Measurements from ENCODE around the gene CISD1. TPM values are rescaled to one million over a fixed set of nuclear protein-coding genes. Genes with fewer than 3 reads are reported as not detected.
A peak's percentile ranks its signal among the peaks of the same experiment; 100 is the strongest.

Gene CISD1
- total RNA-seq, 1 experiment from 2014 or later, result 75.3 TPM

- peaks cover 10% of the 10 kb centered on the region for H3K4me1 ChIP-seq (replicated peaks; ENCODE audit: insufficient read depth)
- H3K9me2 ChIP-seq (ENCODE audit: insufficient read depth), result no peaks in the 10 kb centered on the region
- intact Hi-C loops (cut with micrococcal nuclease; ENCODE audit: unreplicated experiment), result no loop called here
- ChIA-PET POLR2A (ENCODE audit: unreplicated experiment) (no interaction called here), CTCF (no interaction called here)
- TF ChIP-seq CTCF (conservative IDR thresholded peaks at IDR 0.05), result no peak
- no peak for TF ChIP-seq EZH2 (IDR thresholded peaks at IDR 0.05; ENCODE audit: low read depth)
- H3K4me3 ChIP-seq, result no peak overlapping the region
- DNase-seq, result no peak
- no peaks in the 10 kb centered on the region for H4K20me1 ChIP-seq (ENCODE audit: insufficient read depth)
- no peaks in the 10 kb centered on the region for H3F3A ChIP-seq (ENCODE audit: insufficient read depth, low read depth)
- no peak overlapping the region for H3K4me2 ChIP-seq
- peaks cover 12% of the 10 kb centered on the region; the same call in 1 of the 2 replicates for H3K9me3 ChIP-seq (ENCODE audit: insufficient read depth, low read depth)
- BruUV-seq (replicated peaks), result no TSS peak
- H3K79me2 ChIP-seq (ENCODE audit: low read depth), result peaks cover 38% of the 10 kb centered on the region
- no peak overlapping the region for H3K27ac ChIP-seq
- H3K27me3 ChIP-seq (ENCODE audit: insufficient read depth, low read depth), result no peaks in the 10 kb centered on the region
- H2AFZ ChIP-seq, result no peak overlapping the region
- no peaks in the 10 kb centered on the region for H3K36me3 ChIP-seq (ENCODE audit: low read depth)
These were observed 8.6 kb upstream of the CISD1 start for GRCh38 chr10:58260334-58260733.

- POLR2A ChIA-PET (ENCODE audit: unreplicated experiment), result no interaction called here
- H4K20me1 ChIP-seq (ENCODE audit: insufficient read depth), result no peaks in the 10 kb centered on the region
These were observed 6.2 kb upstream of the CISD1 start for GRCh38 chr10:58262766-58263165.

DNA sequence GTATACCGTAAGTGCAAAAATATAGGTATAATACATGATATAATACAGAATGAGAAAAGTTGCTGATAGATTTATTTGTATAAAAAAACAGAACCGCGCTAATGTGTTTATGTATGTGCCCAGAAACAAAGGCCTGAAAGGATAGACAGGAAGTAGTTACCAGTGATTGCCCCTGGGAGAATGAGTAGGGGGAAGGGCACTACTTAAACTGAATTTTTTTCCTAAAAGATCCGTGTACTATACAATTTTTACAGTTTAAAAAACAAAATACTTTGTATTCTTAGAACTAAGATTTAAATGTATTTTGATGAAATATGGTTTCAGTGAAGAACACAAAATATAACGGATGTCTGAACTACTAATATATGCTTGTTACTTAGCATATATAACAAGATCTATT is 4.2 kb upstream of the CISD1 start:
- TF ChIP-seq EZH2 (IDR thresholded peaks at IDR 0.05; ENCODE audit: low read depth) (no peak), CTCF (conservative IDR thresholded peaks at IDR 0.05) (no peak)
- H3K4me2 ChIP-seq, result peak overlapping the region; percentile 96
- no peaks in the 10 kb centered on the region for H4K20me1 ChIP-seq (ENCODE audit: insufficient read depth)
- H2AFZ ChIP-seq, result no peak overlapping the region
- peaks cover 17% of the 10 kb centered on the region for H3K4me1 ChIP-seq (replicated peaks; ENCODE audit: insufficient read depth)
- intact Hi-C loops (cut with micrococcal nuclease; ENCODE audit: unreplicated experiment), result loop anchor here (2.0 kb wide), 1 partner anchor 48 kb away; no protein-coding TSS in a partner anchor
- DNase-seq, result no peak
- H3K27ac ChIP-seq, result no peak overlapping the region
- no peaks in the 10 kb centered on the region for H3K9me2 ChIP-seq (ENCODE audit: insufficient read depth)
- CTCF ChIA-PET, result no interaction called here
- H3K4me3 ChIP-seq, result peak overlapping the region; percentile 66; the same call in 1 of the 2 replicates
- peaks cover 55% of the 10 kb centered on the region for H3K79me2 ChIP-seq (ENCODE audit: low read depth)
- peaks cover 20% of the 10 kb centered on the region for H3F3A ChIP-seq (ENCODE audit: insufficient read depth, low read depth)
- no TSS peak for BruUV-seq (replicated peaks)
- no peaks in the 10 kb centered on the region for H3K9me3 ChIP-seq (ENCODE audit: insufficient read depth, low read depth)
- POLR2A ChIA-PET (ENCODE audit: unreplicated experiment), result no interaction called here
- H3K27me3 ChIP-seq (ENCODE audit: insufficient read depth, low read depth), result no peaks in the 10 kb centered on the region
- H3K36me3 ChIP-seq (ENCODE audit: low read depth), result no peaks in the 10 kb centered on the region

More at GRCh38 chr10:58262766-58263165, 6.2 kb upstream of the CISD1 start:
- CTCF ChIA-PET, result no interaction called here
- Histone ChIP-seq H2AFZ (no peak overlapping the region), H3F3A (ENCODE audit: insufficient read depth, low read depth) (peaks cover 5% of the 10 kb centered on the region), H3K79me2 (ENCODE audit: low read depth) (peaks cover 53% of the 10 kb centered on the region), H3K27ac (no peak overlapping the region), H3K4me3 (no peak overlapping the region), H3K27me3 (ENCODE audit: insufficient read depth, low read depth) (no peaks in the 10 kb centered on the region), H3K4me1 (replicated peaks; ENCODE audit: insufficient read depth) (peaks cover 17% of the 10 kb centered on the region), H3K36me3 (ENCODE audit: low read depth) (no peaks in the 10 kb centered on the region), H3K9me3 (ENCODE audit: insufficient read depth, low read depth) (0 out of 2 replicates have a peak, but pooled peaks cover 2% of the 10 kb centered on the region), H3K4me2 (no peak overlapping the region), H3K9me2 (ENCODE audit: insufficient read depth) (no peaks in the 10 kb centered on the region)
- intact Hi-C loops (cut with micrococcal nuclease; ENCODE audit: unreplicated experiment), result no loop called here
- no TSS peak for BruUV-seq (replicated peaks)
- no peak for TF ChIP-seq EZH2 (IDR thresholded peaks at IDR 0.05; ENCODE audit: low read depth)
- TF ChIP-seq CTCF (conservative IDR thresholded peaks at IDR 0.05), result no peak
- no peak for DNase-seq
